ENCODE measurements around the gene ERC2.

Gene ERC2

DNA sequence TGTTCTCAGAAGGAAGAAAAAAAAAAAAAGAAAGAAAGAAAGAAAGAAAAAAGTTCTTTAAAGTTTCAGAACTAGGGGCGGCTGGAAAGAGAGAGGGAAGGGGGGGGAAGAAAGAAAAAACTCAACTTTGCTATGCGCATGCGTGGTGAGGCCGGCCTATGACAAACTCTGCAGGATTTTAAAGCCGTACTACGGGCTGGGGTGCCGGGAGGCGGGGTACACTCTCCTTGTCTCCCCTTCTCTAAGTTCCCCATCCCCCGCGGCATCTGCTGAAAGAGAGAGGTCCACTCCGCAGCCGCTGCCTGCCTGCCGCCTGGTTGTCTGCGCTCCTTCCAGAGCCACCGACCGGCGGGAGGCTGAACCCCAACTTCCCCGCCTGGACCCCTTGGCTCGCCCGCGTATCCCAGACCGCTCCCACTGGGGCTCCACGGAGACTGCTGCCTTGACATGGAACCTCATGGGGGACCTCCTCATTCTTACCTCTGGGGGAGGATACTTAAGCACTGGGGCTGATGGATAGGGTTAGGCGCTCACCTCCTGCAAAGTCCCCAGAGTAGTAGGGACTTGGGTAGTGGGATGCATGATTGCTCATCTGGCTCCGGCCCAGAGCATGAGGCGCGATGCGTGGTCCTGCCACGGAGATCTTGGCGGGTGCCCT, 979.7 kb downstream of the ERC2 start:
- Histone ChIP-seq H3K9ac (ENCODE audit: low read depth, low read length, poor library complexity, severe bottlenecking) (peak overlapping the region; percentile 69), H3K79me2 (ENCODE audit: insufficient read depth, low read length) (peaks cover 49% of the 10 kb centered on the region), H3K4me2 (ENCODE audit: low read depth, low read length, poor library complexity, severe bottlenecking) (peak overlapping the region; percentile 66), H3K27me3 (ENCODE audit: insufficient read depth, low read length, poor library complexity, severe bottlenecking) (peaks cover 16% of the 10 kb centered on the region), H3K36me3 (ENCODE audit: insufficient read depth, low read length) (no peaks in the 10 kb centered on the region), H3K9me2 (replicated peaks; ENCODE audit: low read depth, low read length) (no peaks in the 10 kb centered on the region), H3F3A (ENCODE audit: low read depth) (0 out of 2 replicates have a peak, but pooled peaks cover 3% of the 10 kb centered on the region), H3K4me1 (ENCODE audit: insufficient read depth, low read length, poor library complexity, severe bottlenecking) (peaks cover 36% of the 10 kb centered on the region), H4K20me1 (ENCODE audit: insufficient read depth, low read length, poor library complexity, severe bottlenecking) (no peaks in the 10 kb centered on the region), H2AFZ (ENCODE audit: low read length) (peak overlapping the region; percentile 74), H3K9me3 (ENCODE audit: insufficient read depth, low read depth, low read length) (no peaks in the 10 kb centered on the region), H3K4me3 (ENCODE audit: low read length, poor library complexity, severe bottlenecking) (peak overlapping the region; percentile 78)
- TF ChIP-seq, protein P1, sequence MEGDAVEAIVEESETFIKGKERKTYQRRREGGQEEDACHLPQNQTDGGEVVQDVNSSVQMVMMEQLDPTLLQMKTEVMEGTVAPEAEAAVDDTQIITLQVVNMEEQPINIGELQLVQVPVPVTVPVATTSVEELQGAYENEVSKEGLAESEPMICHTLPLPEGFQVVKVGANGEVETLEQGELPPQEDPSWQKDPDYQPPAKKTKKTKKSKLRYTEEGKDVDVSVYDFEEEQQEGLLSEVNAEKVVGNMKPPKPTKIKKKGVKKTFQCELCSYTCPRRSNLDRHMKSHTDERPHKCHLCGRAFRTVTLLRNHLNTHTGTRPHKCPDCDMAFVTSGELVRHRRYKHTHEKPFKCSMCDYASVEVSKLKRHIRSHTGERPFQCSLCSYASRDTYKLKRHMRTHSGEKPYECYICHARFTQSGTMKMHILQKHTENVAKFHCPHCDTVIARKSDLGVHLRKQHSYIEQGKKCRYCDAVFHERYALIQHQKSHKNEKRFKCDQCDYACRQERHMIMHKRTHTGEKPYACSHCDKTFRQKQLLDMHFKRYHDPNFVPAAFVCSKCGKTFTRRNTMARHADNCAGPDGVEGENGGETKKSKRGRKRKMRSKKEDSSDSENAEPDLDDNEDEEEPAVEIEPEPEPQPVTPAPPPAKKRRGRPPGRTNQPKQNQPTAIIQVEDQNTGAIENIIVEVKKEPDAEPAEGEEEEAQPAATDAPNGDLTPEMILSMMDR (conservative IDR thresholded peaks at IDR 0.05; ENCODE audit: low read length), result no peak
- TF ChIP-seq EZH2phosphoT487 (IDR thresholded peaks at IDR 0.05; ENCODE audit: borderline replicate concordance), result no peak

DNA sequence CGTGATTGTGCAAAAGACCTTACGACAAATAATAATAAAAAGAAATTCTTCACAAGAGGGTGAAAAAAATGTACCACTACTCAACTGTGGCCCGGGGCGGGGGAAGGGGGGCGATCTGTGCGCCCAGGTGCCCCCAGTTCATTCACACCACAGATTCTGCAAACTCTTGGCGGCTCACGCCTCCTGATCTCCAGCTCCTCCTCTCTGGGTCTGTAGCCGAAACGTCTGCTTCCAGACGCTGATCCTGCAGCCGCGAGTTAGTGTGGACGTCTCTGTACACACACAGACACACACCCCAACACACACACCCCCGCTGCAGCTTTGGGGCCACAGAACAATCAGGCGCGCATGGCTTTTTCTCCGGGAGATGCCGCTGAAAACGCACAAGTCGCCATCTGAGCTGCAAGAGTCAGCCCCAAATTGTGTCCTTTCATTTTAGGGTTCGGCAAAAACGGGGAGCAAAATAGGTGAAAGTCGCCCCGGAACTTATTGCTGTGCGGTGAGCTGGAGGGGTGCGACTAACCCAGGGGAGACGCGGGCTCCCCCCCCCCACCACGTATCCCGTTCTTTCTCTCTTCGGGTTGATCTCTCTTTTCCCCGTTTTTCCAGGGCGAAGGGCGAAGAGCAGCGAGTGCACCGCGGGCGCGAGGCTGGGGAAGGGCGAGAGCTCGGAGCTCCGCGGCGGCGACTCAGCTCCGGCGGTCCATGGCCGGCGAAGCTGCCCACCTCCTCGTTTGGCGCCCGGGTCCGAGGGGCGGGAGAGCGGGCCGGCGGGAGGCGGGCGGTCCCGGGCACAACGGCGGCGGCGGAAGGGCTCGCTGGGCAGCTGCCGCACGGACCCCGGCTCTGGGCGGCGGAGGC, 980.7 kb downstream of the ERC2 start:
- Histone ChIP-seq H2AFZ (ENCODE audit: low read length) (peak overlapping the region; percentile 74), H3K36me3 (ENCODE audit: insufficient read depth, low read length) (no peaks in the 10 kb centered on the region), H3K27me3 (ENCODE audit: insufficient read depth, low read length, poor library complexity, severe bottlenecking) (peaks cover 16% of the 10 kb centered on the region), H3K9ac (ENCODE audit: low read depth, low read length, poor library complexity, severe bottlenecking) (peak overlapping the region; percentile 69), H3K9me2 (replicated peaks; ENCODE audit: low read depth, low read length) (no peaks in the 10 kb centered on the region), H3F3A (ENCODE audit: low read depth) (0 out of 2 replicates have a peak, but pooled peaks cover 3% of the 10 kb centered on the region), H3K4me3 (ENCODE audit: low read length, poor library complexity, severe bottlenecking) (peak overlapping the region; percentile 78), H3K4me1 (ENCODE audit: insufficient read depth, low read length, poor library complexity, severe bottlenecking) (peaks cover 36% of the 10 kb centered on the region), H3K4me2 (ENCODE audit: low read depth, low read length, poor library complexity, severe bottlenecking) (peak overlapping the region; percentile 66), H4K20me1 (ENCODE audit: insufficient read depth, low read length, poor library complexity, severe bottlenecking) (no peaks in the 10 kb centered on the region), H3K9me3 (ENCODE audit: insufficient read depth, low read depth, low read length) (no peaks in the 10 kb centered on the region), H3K79me2 (ENCODE audit: insufficient read depth, low read length) (peaks cover 58% of the 10 kb centered on the region)
- TF ChIP-seq EZH2phosphoT487 (IDR thresholded peaks at IDR 0.05; ENCODE audit: borderline replicate concordance), result no peak
- TF ChIP-seq, protein P1 (conservative IDR thresholded peaks at IDR 0.05; ENCODE audit: low read length), result no peak

DNA sequence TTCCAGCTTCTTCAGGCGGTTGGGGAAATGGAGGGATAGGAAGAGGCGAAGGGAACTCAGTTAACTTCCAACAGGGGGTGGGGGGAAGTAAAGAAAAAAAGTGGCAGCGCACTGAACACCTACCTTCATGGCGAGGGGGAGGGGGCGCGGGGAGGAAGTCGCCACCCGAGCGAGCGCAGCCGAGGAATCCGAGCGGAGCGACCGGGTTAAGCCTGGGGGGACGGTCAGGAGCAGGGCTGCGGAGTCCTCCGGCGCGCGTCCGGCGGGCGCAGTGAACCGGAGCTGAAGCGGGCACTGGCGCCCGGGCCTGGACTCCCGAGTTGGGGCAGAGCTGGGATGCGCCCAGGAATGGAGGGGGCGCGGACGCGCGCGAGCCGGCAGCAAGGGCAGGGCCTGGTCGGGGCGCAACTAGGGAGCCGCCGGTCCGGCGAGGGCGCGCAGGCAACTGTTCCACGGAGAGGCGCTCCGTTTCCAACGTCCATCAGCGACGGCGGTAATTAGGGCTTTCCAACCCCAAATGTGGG, 981.3 kb downstream of the ERC2 start, which contains the start of gene WNT5A:
Gene WNT5A (minus strand): TSS at position 450 of the 524 bp plus-strand sequence. CDS start 321 bp downstream, at position 129.
- H3K9me2 ChIP-seq (replicated peaks; ENCODE audit: low read depth, low read length), result no peaks in the 10 kb centered on the region
- H2AFZ ChIP-seq (ENCODE audit: low read length), result peak within 1 kb of the TSS; percentile 74
- TF ChIP-seq, protein P1 (conservative IDR thresholded peaks at IDR 0.05; ENCODE audit: low read length), result no peak
- no peak for TF ChIP-seq EZH2phosphoT487 (IDR thresholded peaks at IDR 0.05; ENCODE audit: borderline replicate concordance)
- peak within 1 kb of the TSS; percentile 66 for H3K4me2 ChIP-seq (ENCODE audit: low read depth, low read length, poor library complexity, severe bottlenecking)
- no peaks in the 10 kb centered on the region for H3K36me3 ChIP-seq (ENCODE audit: insufficient read depth, low read length)
- peaks cover 65% of the 10 kb centered on the region for H3K79me2 ChIP-seq (ENCODE audit: insufficient read depth, low read length)
- peak within 1 kb of the TSS; percentile 69 for H3K9ac ChIP-seq (ENCODE audit: low read depth, low read length, poor library complexity, severe bottlenecking)
- H4K20me1 ChIP-seq (ENCODE audit: insufficient read depth, low read length, poor library complexity, severe bottlenecking), result no peaks in the 10 kb centered on the region
- H3F3A ChIP-seq (ENCODE audit: low read depth), result 0 out of 2 replicates have a peak, but pooled peaks cover 3% of the 10 kb centered on the region
- H3K9me3 ChIP-seq (ENCODE audit: insufficient read depth, low read depth, low read length), result no peaks in the 10 kb centered on the region
- H3K4me1 ChIP-seq (ENCODE audit: insufficient read depth, low read length, poor library complexity, severe bottlenecking), result peaks cover 31% of the 10 kb centered on the region
- H3K4me3 ChIP-seq (ENCODE audit: low read length, poor library complexity, severe bottlenecking), result peak within 1 kb of the TSS; percentile 78
- peaks cover 16% of the 10 kb centered on the region for H3K27me3 ChIP-seq (ENCODE audit: insufficient read depth, low read length, poor library complexity, severe bottlenecking)
